Measurements from ENCODE around the gene ZNF385A.

Gene ZNF385A

GRCh38 chr12:54379398-54380201 lies 4.9 kb downstream of the ZNF385A start (continued):
- no peak for TF ChIP-seq ZNF518A (tag by site-specific recombination; conservative IDR thresholded peaks at IDR 0.05; ENCODE audit: low read depth)
- TF ChIP-seq MZF1 (tag by site-specific recombination; IDR thresholded peaks at IDR 0.05; ENCODE audit: borderline replicate concordance) = peak; percentile 83
- peak; percentile 50; the same call in 1 of the 2 replicates for TF ChIP-seq ZBTB8A (tag by site-specific recombination; IDR thresholded peaks at IDR 0.05)
- peak; percentile 28; the same call in 1 of the 2 replicates for TF ChIP-seq SCRT2 (tag by site-specific recombination; IDR thresholded peaks at IDR 0.05)
- TF ChIP-seq ZNF48 (tag by site-specific recombination; IDR thresholded peaks at IDR 0.05) = no peak
- no peak for TF ChIP-seq ZNF621 (tag by site-specific recombination; IDR thresholded peaks at IDR 0.05)
- TF ChIP-seq ZNF184 (tag by site-specific recombination; IDR thresholded peaks at IDR 0.05) = 0 out of 2 replicates have a peak, but pooled peaks have one; percentile 22
- TF ChIP-seq PRDM10 (tag by site-specific recombination; IDR thresholded peaks at IDR 0.05) = peak; percentile 75
- no peak for TF ChIP-seq ZNF701 (tag by site-specific recombination; IDR thresholded peaks at IDR 0.05)
- TF ChIP-seq ZBTB26 (tag by site-specific recombination; optimal IDR thresholded peaks at IDR 0.05) = peak; percentile 25
- TF ChIP-seq CTCF (tag by site-specific recombination; IDR thresholded peaks at IDR 0.05) = peak; percentile 100
- no peak for TF ChIP-seq ZNF354C (tag by site-specific recombination; IDR thresholded peaks at IDR 0.05; ENCODE audit: borderline replicate concordance, low read depth)
- TF ChIP-seq ZNF394 (tag by site-specific recombination; IDR thresholded peaks at IDR 0.05; ENCODE audit: borderline replicate concordance) = no peak; the same call in 1 of the 2 replicates
- TF ChIP-seq HOXD13 (CRISPR knock-in tag; IDR thresholded peaks at IDR 0.05; ENCODE audit: borderline replicate concordance) = no peak
- peak; percentile 34; the same call in 1 of the 2 replicates for TF ChIP-seq ZNF561 (tag by site-specific recombination; IDR thresholded peaks at IDR 0.05; ENCODE audit: borderline replicate concordance)
- peak; percentile 92 for TF ChIP-seq ZNF2 (tag by site-specific recombination; IDR thresholded peaks at IDR 0.05)
- TF ChIP-seq ZNF664 (tag by site-specific recombination; IDR thresholded peaks at IDR 0.05) = no peak
- 0 out of 2 replicates have a peak, but pooled peaks have one; percentile 57 for TF ChIP-seq ZNF639 (tag by site-specific recombination; IDR thresholded peaks at IDR 0.05)
- no peak for TF ChIP-seq ZNF311 (tag by site-specific recombination; IDR thresholded peaks at IDR 0.05; ENCODE audit: borderline replicate concordance)
- TF ChIP-seq GLIS2 (tag by site-specific recombination; IDR thresholded peaks at IDR 0.05) = peak; percentile 46
- TF ChIP-seq ZNF596 (tag by site-specific recombination; IDR thresholded peaks at IDR 0.05) = 0 out of 2 replicates have a peak, but pooled peaks have one; percentile 18
- TF ChIP-seq ZNF223 (tag by site-specific recombination; IDR thresholded peaks at IDR 0.05) = peak; percentile 63; the same call in 1 of the 2 replicates
